Measurements from ENCODE around the gene STK33. TPM values are rescaled to one million over a fixed set of nuclear protein-coding genes. Genes with fewer than 3 reads are reported as not detected.

Gene STK33
- 36.1 TPM for total RNA-seq

DNA sequence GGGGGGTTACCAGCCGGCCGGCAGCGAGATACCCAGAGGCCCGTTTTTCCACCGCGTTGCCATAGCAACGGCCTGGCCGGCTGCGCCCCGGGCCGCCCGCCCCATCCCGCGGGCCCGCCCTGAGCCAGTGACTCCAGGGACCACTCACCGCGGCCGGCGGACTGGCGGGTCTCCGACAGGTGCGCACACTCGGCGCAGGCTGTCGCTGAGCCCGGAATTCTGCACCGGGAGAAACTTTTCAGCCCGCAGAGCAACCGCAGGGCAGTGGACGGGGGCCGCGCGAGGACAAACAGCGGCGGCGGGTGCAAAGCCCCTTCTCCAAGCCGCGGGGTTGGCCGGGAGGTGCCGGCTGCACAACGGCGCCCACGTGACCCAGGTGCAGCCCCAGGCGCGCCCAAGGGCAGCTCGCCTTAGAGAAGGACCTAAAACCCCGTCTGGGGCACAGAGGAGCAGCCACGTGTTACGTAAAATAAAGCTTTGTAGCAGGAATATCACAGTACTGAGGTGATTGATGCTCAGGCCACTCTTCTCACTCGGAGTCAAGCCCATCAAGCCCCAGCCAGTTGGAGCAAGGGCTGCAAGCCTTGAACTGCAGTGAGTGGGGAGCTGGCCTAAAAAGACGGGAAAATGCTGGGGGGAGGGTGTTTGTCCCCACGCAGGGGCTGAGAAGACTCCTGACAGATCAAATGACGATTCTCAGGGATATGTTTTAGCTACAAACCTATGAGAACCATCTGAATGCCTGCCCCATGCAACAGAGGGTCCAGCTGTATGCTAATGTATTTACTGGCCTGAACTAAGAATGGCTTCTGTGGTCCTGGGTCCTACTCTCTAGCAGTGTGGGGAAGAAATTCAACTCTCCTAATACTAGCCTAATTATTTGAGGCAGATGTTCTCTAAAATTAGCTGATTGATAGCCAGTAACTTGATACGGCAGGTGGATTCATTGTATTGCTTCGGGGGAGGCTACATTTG lies at the start of gene STK33:
Gene STK33, minus strand, starts transcription at position 294 of the 975 bp plus-strand sequence. CDS start 119,323 bp downstream, outside the sequence.

Other genes with a start within 250 kb of the STK33 start
- 13.0 TPM for gene TRIM66, start 88.4 kb upstream of the STK33 start, total RNA-seq
- gene RPL27A, start 88.6 kb upstream of the STK33 start, total RNA-seq: 436 TPM